HG03521 (cell line): ENCODE measurements around the gene SND1.

Source experiments
- ATAC-seq: cut with Tn5 transposase; IDR thresholded peaks from one replicate; pipeline ENCODE4 v1.9.1; 2021; ENCODE audit warnings: mild to moderate bottlenecking, moderate library complexity; ENCODE audit not compliant: unreplicated experiment

Gene SND1

GRCh38 chr7:128078309-128078708 lies 426.3 kb downstream of the SND1 start:
- ATAC-seq, result no peak

- no peak for ATAC-seq
Measured at GRCh38 chr7:128080169-128080568, 428.2 kb downstream of the SND1 start.

- ATAC-seq, result no peak
Measured at GRCh38 chr7:128081351-128081750, 429.4 kb downstream of the SND1 start.

GRCh38 chr7:128081808-128082207 lies 429.8 kb downstream of the SND1 start:
- no peak for ATAC-seq

GRCh38 chr7:128082431-128082830 lies 430.4 kb downstream of the SND1 start:
- no peak for ATAC-seq

- no peak for ATAC-seq
Measured at GRCh38 chr7:128084896-128085608, 433.1 kb downstream of the SND1 start.

- ATAC-seq, result no peak
Measured at GRCh38 chr7:128090492-128090891, 438.5 kb downstream of the SND1 start.

GRCh38 chr7:128091106-128091505 lies 439.1 kb downstream of the SND1 start:
- ATAC-seq, result no peak

- ATAC-seq, result no peak
Measured at GRCh38 chr7:128092221-128092620, 440.2 kb downstream of the SND1 start.

GRCh38 chr7:128093614-128094570 lies 441.9 kb downstream of the SND1 start:
- no peak for ATAC-seq

- no peak for ATAC-seq
Measured at GRCh38 chr7:128094686-128095085, 442.7 kb downstream of the SND1 start.

GRCh38 chr7:128097211-128097731 lies 445.3 kb downstream of the SND1 start:
- no peak for ATAC-seq

GRCh38 chr7:128098629-128099028 lies 446.6 kb downstream of the SND1 start:
- no peak for ATAC-seq

- ATAC-seq, result no peak
Measured at GRCh38 chr7:128099204-128099671, 447.2 kb downstream of the SND1 start.

- ATAC-seq, result no peak
Measured at GRCh38 chr7:128100225-128100948, 448.4 kb downstream of the SND1 start.

GRCh38 chr7:128100949-128101713 lies 449.1 kb downstream of the SND1 start:
- no peak for ATAC-seq

GRCh38 chr7:128102490-128103291 lies 450.7 kb downstream of the SND1 start:
- no peak for ATAC-seq

GRCh38 chr7:128103498-128104107 lies 451.6 kb downstream of the SND1 start:
- ATAC-seq, result no peak
